Sigmoid colon (tissue), 7 donors: ENCODE results near the gene PLA2R1. TPM values are rescaled to one million over a fixed set of nuclear protein-coding genes. Genes with fewer than 3 reads are reported as not detected.

Experiments
- DNase-seq: peaks from one replicate; pipeline ENCODE4 v3.0.0-alpha.2; 2019
- H3K27ac ChIP-seq, 4 donors: fragments of 200-600 bp; sonication (generic); one replicate each; pipeline ENCODE4 v1.5.1; 2016 to 2019; ENCODE audit warnings: mild to moderate bottlenecking in 1 of 4
- H3K27me3 ChIP-seq, 3 donors: fragments of 200-600 bp; sonication (generic); one replicate each; pipeline ENCODE4 v1.5.1; 2019; ENCODE audit warnings: mild to moderate bottlenecking in 1 of 3
- H3K36me3 ChIP-seq, 4 donors: fragments of 200-600 bp; sonication (generic); one replicate each; pipeline ENCODE4 v1.5.1; 2016 to 2019
- H3K4me1 ChIP-seq, 4 donors: fragments of 200-600 bp; sonication (generic); one replicate each; pipeline ENCODE4 v1.5.1; 2017 to 2019
- H3K4me3 ChIP-seq, 4 donors: fragments of 200-600 bp; sonication (generic); one replicate each; pipeline ENCODE4 v1.5.1; 2017 to 2019; ENCODE audit warnings: mild to moderate bottlenecking in 2 of 4, moderate library complexity in 1 of 4
- H3K9me3 ChIP-seq, 4 donors: fragments of 200-600 bp in 3 of 4; sonication (generic) in 3 of 4; one replicate each; pipeline versions ENCODE4 v1.5.1 to v1.6.1; 2013 to 2019
- EP300 ChIP-seq, 4 donors: sonication (generic); formaldehyde crosslinking; IDR thresholded peaks; one replicate each; pipeline ENCODE4 v1.6.1; 2017; ENCODE audit warnings: antibody characterized with exemption in 4 of 4
- POLR2A ChIP-seq, 2 donors: fragments of 450-650 bp; IDR thresholded peaks; one replicate each; pipeline ENCODE4 v1.6.1; 2016; ENCODE audit warnings: antibody characterized with exemption in 2 of 2, mild to moderate bottlenecking in 2 of 2, moderate library complexity in 2 of 2
- POLR2AphosphoS5 ChIP-seq, 4 donors: sonication (generic); formaldehyde crosslinking; IDR thresholded peaks; one replicate each; pipeline ENCODE4 v1.6.1; 2017; ENCODE audit warnings: antibody characterized with exemption in 4 of 4
- WGBS, 2 donors: extraction: QIAGEN DNeasy Blood & Tissue Kit; methylation state at CpG; one replicate each; pipeline ENCODE4 v1.1.7; 2013; 5-methylcytosine and 5-hydroxymethylcytosine counted together
- intact Hi-C: fragments of 100-400 bp; cut with DNase I; formaldehyde crosslinking; loops from one replicate; pipeline ENCODE4 v1.15.1; 2023
- polyA plus RNA-seq, 3 donors: library from polyadenylated mRNA; stranded (reverse); fragments of 200-250 nt; gene quantifications; one replicate each; pipeline ENCODE4 v1.2.3, GENCODE V29; 2013
- total RNA-seq, 4 donors: library from RNA; depleted of rRNA; stranded (reverse); fragments of >200 nt; gene quantifications; one replicate each; pipeline ENCODE4 v1.1.0, GENCODE V29; 2016
- TF ChIP-seq, protein P1 (sequence below), 4 experiments: fragments of 450-650 bp in 3 of 4; fragments of 200-600 bp in 1 of 4; IDR thresholded peaks; one replicate each; pipeline ENCODE4 v1.5.1; 2016 to 2019; ENCODE audit warnings: antibody characterized with exemption in 4 of 4, mild to moderate bottlenecking in 3 of 4, moderate library complexity in 2 of 4
- donor health status: healthy with polysubstance abuse.
- donor health status: Bipolar disorder and iron deficiency.
- donor health status: healthy.

Gene PLA2R1
- total and polyA plus RNA-seq, 7 donors = 0.23 to 19.7 (median 3.9) TPM

DNA sequence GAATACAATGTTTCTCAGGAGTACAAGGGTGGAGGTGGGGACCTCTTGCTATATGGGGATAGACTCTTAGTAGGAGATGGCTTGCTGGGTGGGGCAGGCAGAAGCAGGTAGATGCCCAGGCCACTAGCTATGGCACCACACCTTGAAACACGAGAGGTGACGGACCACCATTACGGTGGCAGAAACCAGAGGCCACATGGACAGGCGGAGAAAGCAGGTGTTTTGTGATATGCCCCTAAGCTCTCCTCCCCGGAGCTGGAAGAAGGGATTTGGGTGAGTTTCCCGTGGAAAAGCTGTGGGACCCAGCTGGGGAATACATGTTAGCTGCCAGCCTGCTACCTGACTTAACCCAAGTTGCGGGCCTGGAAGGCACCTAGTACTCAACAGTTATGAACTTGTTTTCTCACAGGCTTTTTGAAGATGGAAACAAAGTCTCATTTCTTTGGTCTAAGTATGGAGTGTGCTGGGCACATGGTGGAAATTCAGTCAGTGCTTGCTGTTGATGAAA lies 16.7 kb downstream of the PLA2R1 start:
- no peaks in the 10 kb centered on the region for H3K27me3 ChIP-seq
- no peak for DNase-seq
- H3K9me3 ChIP-seq = no peaks in the 10 kb centered on the region
- H3K27ac ChIP-seq = no peak overlapping the region
- H3K36me3 ChIP-seq = no peaks in the 10 kb centered on the region
- H3K4me3 ChIP-seq = no peak overlapping the region
- intact Hi-C loops = no loop called here
- H3K4me1 ChIP-seq = peaks cover 0 to 3% (median 1%) of the 10 kb centered on the region in 4 donors
- 84% methylated on average over 7 of the region's 7 CpGs for WGBS, 2 donors
- no peak for TF ChIP-seq POLR2AphosphoS5 (IDR thresholded peaks at IDR 0.05)
- no peak for TF ChIP-seq POLR2A (IDR thresholded peaks at IDR 0.05)
- no peak for TF ChIP-seq EP300 (IDR thresholded peaks at IDR 0.05)
- TF ChIP-seq, protein P1, sequence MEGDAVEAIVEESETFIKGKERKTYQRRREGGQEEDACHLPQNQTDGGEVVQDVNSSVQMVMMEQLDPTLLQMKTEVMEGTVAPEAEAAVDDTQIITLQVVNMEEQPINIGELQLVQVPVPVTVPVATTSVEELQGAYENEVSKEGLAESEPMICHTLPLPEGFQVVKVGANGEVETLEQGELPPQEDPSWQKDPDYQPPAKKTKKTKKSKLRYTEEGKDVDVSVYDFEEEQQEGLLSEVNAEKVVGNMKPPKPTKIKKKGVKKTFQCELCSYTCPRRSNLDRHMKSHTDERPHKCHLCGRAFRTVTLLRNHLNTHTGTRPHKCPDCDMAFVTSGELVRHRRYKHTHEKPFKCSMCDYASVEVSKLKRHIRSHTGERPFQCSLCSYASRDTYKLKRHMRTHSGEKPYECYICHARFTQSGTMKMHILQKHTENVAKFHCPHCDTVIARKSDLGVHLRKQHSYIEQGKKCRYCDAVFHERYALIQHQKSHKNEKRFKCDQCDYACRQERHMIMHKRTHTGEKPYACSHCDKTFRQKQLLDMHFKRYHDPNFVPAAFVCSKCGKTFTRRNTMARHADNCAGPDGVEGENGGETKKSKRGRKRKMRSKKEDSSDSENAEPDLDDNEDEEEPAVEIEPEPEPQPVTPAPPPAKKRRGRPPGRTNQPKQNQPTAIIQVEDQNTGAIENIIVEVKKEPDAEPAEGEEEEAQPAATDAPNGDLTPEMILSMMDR (IDR thresholded peaks at IDR 0.05) = no peak

DNA sequence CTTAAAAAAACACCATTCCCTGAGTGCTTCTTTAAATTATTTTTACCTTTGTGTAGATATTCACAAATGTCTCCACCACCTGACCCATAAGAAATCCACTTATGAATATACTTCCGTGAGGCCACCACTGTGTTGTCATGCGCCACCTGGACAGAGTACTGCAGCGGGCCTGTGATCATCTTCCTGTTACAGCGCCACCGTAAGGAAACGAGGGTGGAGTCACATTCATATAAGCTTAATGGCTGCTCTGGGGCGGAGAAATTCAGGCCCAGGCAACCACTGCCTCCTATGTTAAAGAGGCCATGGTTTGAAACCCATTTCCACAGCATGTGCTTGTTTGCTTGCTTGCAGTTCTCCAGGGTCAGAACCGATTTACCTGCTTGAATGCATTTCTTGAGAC lies 17.7 kb downstream of the PLA2R1 start:
- Histone ChIP-seq H3K27me3 (no peaks in the 10 kb centered on the region), H3K4me3 (no peak overlapping the region), H3K27ac (no peak overlapping the region), H3K4me1 (peaks cover 0 to 12% (median 12%) of the 10 kb centered on the region in 4 donors), H3K36me3 (no peaks in the 10 kb centered on the region), H3K9me3 (no peaks in the 10 kb centered on the region)
- no peak for DNase-seq
- no peak for TF ChIP-seq EP300 (IDR thresholded peaks at IDR 0.05)
- TF ChIP-seq POLR2AphosphoS5 (IDR thresholded peaks at IDR 0.05) = no peak
- TF ChIP-seq, protein P1 (IDR thresholded peaks at IDR 0.05) = no peak
- no peak for TF ChIP-seq POLR2A (IDR thresholded peaks at IDR 0.05)
- 94% methylated on average over 8 of the region's 8 CpGs for WGBS, 2 donors
- intact Hi-C loops = no loop called here

DNA sequence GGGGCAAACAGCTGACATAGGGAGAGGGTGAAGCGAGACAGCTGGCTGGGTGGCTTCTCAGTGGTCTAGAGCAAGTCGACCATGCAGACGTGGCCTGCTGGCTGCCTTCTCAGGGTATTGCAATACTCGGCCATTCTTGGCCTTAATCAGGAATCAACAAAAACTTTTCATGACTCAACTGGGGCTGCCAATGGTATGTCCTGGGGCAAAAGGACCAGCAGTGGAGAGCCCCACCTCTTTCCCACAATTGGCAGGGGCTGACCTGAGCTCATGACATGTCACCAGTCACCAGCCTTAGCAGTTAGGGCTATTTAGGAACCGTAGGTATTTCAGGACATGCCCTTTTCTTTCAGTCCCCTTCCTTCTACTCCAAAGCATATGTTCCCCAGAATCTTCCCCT lies 19.1 kb downstream of the PLA2R1 start:
- WGBS, 2 donors = 83 to 84% methylated on average over 5 of the region's 5 CpGs
- no peak for DNase-seq
- Histone ChIP-seq H3K4me3 (no peak overlapping the region), H3K36me3 (no peaks in the 10 kb centered on the region), H3K4me1 (peaks cover 0 to 20% (median 17%) of the 10 kb centered on the region in 4 donors), H3K9me3 (no peaks in the 10 kb centered on the region), H3K27me3 (no peaks in the 10 kb centered on the region), H3K27ac (no peak overlapping the region)
- TF ChIP-seq POLR2AphosphoS5 (IDR thresholded peaks at IDR 0.05) (no peak), POLR2A (IDR thresholded peaks at IDR 0.05) (no peak), EP300 (IDR thresholded peaks at IDR 0.05) (no peak)
- TF ChIP-seq, protein P1 (IDR thresholded peaks at IDR 0.05) = no peak
- intact Hi-C loops = no loop called here

DNA sequence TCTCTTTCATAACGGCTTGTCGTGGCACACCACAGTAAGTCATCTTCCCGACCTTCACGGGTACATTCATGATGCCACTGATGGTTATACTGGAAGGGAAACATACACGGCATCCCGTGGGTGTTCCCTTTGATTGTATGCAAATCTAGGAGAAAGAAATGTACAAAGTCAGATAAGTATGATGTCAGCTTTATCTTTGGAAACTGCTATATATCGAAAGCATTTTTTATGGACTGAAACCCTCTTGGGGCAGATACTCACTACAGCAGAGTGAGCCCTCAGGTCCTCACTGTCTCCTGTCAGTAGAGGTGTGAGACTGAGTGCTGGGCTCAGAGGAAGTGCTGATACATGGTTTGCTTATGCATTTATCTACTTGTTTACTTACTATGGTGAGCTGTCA lies 20.4 kb downstream of the PLA2R1 start:
- 84 to 85% methylated on average over 7 of the region's 7 CpGs for WGBS, 2 donors
- Histone ChIP-seq H3K4me3 (no peak overlapping the region), H3K27me3 (no peaks in the 10 kb centered on the region), H3K9me3 (no peaks in the 10 kb centered on the region), H3K27ac (no peak overlapping the region), H3K4me1 (peaks cover 0 to 20% (median 17%) of the 10 kb centered on the region in 4 donors), H3K36me3 (no peaks in the 10 kb centered on the region)
- no peak for TF ChIP-seq POLR2AphosphoS5 (IDR thresholded peaks at IDR 0.05)
- no peak for TF ChIP-seq POLR2A (IDR thresholded peaks at IDR 0.05)
- TF ChIP-seq EP300 (IDR thresholded peaks at IDR 0.05) = no peak
- TF ChIP-seq, protein P1 (IDR thresholded peaks at IDR 0.05) = no peak
- intact Hi-C loops = no loop called here
- DNase-seq = no peak

DNA sequence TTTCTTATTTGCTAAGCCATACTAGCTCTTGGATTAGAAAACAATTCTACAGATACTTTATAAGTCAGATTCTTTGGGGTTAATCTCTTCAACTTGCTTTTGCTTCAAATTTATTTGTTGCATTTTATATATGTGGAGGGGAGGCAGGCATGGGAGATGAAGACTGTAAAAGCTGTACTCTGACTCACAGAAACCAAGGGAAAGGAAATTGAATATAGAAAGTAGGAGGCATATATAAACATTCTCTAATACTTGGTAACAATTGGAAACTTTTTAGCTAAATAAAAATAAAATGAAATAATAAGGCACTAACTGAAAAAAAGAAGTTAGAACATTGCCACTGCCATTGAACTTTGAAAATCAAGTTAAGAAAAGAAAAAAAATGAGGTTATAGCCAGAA lies 21.3 kb downstream of the PLA2R1 start:
- Histone ChIP-seq H3K9me3 (no peaks in the 10 kb centered on the region), H3K27ac (no peak overlapping the region), H3K4me3 (no peak overlapping the region), H3K4me1 (peaks cover 0 to 20% (median 17%) of the 10 kb centered on the region in 4 donors), H3K36me3 (no peaks in the 10 kb centered on the region), H3K27me3 (no peaks in the 10 kb centered on the region)
- TF ChIP-seq POLR2AphosphoS5 (IDR thresholded peaks at IDR 0.05) (no peak), POLR2A (IDR thresholded peaks at IDR 0.05) (no peak), EP300 (IDR thresholded peaks at IDR 0.05) (no peak)
- TF ChIP-seq, protein P1 (IDR thresholded peaks at IDR 0.05) = no peak
- intact Hi-C loops = no loop called here
- DNase-seq = no peak
